GM18907 (cell line): ENCODE measurements around the gene PTTG1IP.
"Not testable (repeated sequence)": the region's sequence is repeated elsewhere in the genome, so short reads cannot be mapped to it uniquely, and the experiment has no call there.

Experiments used
- ATAC-seq: cut with Tn5 transposase; IDR thresholded peaks from one replicate; pipeline ENCODE4 v1.9.1; 2021; ENCODE audit warnings: mild to moderate bottlenecking, moderate library complexity; ENCODE audit not compliant: unreplicated experiment

The PTTG1IP gene, protein sequence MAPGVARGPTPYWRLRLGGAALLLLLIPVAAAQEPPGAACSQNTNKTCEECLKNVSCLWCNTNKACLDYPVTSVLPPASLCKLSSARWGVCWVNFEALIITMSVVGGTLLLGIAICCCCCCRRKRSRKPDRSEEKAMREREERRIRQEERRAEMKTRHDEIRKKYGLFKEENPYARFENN

DNA sequence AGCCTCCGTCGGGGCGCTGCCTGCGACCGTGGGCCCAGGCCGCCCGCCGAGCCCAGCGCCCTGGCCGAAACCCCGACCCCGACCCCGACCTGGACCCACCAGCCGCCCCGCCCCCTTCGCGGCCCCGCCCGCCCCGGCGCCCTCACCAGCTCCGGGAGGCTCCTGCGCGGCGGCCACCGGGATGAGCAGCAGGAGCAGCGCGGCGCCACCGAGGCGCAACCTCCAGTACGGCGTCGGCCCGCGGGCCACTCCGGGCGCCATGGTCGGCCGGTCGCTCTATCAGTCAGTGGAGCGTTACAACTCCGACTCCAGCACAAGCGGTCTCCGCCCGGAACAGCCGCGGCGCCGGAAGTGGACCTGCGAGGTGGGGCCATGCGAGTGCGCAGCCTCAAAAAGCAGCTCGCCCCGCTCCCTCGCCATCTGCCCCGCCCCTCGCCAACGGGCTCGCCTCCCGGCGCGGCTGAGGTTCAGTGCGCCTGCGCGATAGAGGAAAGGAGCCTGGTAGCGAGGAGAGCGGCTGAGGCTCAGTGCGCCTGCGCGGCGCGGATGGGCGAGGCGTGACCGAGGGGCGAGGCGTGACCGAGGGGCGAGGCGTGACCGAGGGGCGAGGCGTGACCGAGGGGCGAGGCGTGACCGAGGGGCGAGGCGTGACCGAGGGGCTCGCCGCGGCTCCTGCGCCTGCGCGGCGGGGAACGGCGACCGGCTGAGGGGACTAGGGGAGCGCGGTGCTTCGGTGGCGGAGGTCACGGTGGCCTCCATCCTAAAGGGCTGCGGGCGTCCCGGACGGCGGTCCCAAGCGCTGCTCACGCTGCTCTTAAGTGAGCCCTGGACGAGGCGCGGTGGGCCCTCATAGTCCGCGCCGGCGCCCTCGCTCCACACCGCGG, at the start of gene PTTG1IP:
Gene PTTG1IP (minus strand): TSS at position 335 of the 884 bp plus-strand sequence. CDS start 74 bp downstream, at position 261.
- peak; percentile 75 for ATAC-seq

DNA sequence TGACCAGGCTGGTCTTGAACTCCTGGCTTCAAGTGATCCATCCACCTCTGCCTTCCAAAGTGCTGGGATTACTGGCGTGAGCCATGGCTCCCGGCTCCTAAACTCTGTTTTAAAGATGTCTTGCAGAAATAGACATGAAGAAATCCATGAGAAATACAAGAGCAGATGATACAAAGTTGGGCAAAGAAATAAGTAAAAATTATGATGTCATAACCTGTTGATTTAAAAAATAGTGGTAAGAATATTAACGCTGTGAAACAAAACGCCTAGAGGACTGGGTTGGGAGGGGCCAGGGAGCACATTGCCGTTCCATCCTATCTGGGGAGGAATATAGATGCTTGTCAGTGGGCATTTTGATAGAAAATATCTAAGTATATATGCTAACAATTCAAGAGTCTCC, 48.4 kb upstream of the PTTG1IP start:
- ATAC-seq = no peak

DNA sequence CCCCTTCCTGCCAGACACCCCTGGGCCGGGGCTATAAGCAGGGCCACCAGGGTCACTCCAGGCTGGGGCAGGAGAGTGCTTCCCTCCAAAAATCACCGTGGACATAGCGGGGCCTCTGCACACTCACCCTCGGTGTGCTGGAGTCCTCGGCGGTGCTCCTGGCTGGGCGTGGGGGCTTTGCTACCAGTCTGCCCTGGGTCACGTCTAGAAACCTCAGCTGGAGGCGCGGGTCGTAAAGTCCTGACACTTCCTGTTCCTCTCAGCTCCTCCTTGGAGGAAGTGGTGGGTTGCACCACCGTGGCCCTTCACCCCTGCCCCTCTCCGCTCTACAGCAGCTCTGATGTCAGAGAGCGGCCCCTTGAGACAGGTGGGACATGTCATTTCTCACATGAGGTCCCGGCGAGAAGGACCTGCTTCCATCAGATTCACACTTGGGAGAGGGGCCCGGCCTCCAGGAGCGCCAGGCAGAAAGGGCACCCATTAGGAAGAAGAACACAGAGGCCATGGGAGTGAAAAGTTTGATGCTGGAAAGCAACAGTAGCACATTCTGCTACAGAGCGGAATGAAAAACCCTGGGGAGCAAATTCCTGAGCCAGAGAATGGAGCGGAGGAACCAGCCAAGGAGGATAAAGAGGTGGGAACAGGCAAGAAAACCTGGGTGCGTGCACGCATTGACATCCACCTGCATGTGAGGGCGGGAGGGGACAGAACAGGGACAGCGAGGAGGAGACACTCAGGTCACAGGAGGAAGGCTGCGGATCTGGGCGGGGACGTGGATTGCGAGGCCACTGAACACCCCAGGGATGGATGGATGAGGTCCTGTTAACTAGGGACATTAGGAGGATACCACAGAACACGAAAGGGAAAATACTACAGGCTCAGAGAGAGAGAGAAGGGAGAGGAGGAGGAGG, 47.5 kb upstream of the PTTG1IP start, which contains the start of gene ITGB2:
Gene ITGB2 (minus strand): TSS at position 206 of the 911 bp plus-strand sequence. CDS start 10,117 bp downstream, outside the sequence.
- peak; percentile 71 for ATAC-seq

DNA sequence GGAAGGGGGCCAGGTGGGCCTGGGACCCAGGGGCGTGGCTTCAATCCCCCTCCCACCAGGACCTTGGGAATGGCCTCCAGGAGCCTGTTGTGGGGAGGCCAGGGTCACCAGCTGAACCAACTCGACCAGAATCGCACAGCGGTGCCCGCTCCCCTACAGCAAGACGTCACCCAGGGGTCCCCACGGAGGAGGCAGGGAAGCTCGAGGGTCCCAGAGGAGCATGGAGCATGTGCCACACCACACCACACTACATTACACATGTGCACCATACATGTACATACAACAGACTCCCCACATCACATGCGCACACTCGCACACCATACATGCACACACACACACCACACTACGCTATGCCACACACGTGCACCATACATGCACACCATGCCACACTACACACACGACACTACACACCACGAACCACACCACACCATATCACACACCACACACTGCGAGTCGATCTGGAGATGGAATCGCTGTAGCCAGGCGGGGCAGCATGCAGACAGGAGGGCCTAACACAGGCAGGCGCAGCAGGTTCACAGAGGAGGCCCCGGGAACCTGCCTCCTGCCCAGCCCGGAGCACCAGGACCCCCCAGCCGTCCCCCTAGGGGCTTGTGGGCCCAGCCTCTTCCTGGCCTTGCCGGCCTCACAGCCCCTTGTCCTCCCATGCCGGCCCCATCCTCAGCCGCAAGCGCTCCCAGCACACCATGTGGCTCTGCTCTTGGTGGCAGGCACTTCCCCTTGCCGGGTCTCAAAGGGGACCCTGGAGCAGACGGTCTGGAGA, 46.6 kb upstream of the PTTG1IP start:
- ATAC-seq = no peak

DNA sequence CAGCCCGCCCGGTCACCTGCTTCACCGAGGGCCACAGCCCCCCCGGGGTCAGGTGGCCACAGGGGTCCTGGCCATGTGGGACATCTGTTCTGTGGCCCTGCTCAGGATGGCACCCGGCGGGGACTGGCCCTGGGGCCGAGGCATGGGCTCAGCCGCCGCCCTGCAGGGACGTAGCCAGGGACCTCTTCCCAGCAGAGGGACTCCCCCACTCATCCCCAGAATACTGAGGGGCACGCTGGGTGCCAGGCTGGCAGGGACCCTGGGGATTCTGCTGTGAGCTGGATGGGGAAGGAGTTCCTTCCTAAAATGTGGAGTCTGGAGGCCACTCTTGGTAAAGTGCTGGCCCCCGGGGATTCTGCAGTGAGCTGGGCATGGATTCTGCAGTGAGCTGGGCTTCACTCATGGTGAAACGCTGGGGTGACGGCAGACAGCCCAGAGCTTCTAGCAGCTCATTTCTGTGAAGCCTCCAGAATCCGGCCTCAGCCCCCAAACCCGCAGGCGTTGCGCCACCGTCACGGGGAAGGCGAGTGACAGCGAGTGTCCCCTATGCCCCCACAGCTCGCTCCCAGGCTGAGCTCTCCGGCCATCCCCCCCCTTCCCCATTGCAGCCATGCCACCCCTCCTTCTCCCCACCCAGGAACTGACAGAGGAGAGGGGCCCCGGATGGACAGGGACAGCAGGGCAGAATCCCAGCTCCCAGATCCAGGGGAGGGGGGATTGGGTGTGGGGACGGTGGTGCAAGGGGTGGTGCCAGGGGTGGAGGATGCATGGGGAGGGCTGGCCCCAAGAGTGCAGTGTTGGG, 45.8 kb upstream of the PTTG1IP start:
- ATAC-seq = no peak

DNA sequence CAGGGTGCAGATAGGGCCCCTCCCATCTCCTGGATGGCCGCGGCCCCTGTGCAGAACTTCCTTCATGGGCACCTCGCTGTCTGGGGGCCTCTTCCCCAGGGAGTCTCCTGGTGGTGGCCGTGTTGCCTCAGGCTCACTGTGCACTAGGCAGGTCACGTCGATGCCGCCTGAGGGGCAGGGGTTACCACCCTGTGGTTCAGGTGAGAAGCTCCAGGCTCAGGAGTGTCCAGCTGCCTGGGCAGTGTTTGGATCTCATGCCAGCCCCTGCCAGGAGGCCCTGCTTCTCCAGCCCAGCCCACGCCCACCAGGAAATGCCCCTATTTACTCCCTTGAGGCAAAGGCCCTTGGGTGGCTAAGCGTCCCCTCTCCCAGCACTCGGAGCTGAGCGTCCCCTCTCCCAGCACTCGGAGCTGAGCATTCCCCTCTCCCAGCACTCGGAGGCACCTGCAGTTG, 45.1 kb upstream of the PTTG1IP start:
- ATAC-seq = no peak

DNA sequence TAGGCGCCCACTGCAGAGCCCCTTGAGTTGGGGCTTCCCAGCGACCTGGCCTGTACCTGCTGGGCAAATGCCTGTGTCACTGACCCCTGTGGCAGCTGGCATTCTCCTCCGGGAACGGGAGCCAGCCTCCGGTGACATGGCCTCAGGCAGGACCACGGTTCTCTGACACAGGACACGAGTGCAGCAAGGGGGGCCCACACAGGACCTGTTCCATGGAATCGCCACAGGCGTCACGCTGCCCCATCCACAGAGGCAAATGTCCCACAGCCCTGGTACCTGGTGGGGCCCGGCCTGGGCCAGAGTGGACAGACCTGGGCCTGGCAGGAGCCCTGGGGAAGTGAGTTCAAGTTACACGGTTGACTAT, 44.6 kb upstream of the PTTG1IP start:
- no peak for ATAC-seq

DNA sequence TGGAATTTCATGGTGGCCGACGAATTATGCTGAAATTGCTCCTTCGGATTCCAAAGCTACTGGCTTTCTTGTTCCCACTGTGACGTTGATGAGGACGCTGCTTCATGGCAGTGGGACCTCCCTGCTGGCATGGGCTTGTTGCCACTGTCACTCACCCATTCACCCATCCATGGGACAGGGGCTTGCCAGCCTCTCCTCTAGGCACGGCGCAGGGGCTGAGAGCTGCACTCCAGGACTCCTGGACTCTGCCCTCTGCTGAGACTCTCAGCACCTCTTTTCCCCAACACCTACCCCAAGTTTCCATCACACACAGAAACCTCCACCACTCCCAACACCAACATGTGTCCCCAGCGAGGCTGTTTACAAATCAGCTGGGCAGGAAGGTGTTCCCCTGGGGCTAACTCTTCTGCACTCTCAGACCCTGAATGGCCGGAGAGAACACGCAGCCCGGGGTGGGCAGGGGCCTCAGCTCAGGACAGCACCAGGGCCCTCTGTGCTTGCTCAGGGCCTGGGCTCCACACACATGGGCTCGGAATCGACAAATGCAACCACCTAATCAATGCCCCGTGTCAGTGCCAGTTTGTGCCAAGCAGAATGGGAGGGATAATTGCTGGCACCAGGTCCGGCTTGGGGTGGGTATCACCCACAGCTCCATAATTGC, 44.1 kb upstream of the PTTG1IP start:
- no peak for ATAC-seq

DNA sequence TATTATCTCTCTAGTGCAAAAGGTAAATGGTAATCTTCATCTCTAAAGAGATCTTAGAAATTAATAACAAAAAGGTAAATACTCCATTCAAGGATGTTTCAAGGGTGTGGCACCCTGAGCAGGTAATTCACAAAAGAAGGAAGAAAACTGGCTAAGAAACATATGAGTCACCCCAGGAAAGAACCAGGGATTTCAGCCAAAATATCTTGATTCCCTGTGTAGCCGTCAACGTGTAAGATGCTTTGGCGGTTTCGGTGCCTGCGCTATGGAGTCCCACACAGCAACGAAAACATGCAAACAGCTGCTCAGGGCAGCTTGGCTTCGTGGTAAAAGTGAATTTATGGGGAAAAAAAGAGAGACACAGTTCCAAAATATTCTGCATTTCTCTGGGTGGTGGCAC, 43.5 kb upstream of the PTTG1IP start:
- ATAC-seq = no peak

DNA sequence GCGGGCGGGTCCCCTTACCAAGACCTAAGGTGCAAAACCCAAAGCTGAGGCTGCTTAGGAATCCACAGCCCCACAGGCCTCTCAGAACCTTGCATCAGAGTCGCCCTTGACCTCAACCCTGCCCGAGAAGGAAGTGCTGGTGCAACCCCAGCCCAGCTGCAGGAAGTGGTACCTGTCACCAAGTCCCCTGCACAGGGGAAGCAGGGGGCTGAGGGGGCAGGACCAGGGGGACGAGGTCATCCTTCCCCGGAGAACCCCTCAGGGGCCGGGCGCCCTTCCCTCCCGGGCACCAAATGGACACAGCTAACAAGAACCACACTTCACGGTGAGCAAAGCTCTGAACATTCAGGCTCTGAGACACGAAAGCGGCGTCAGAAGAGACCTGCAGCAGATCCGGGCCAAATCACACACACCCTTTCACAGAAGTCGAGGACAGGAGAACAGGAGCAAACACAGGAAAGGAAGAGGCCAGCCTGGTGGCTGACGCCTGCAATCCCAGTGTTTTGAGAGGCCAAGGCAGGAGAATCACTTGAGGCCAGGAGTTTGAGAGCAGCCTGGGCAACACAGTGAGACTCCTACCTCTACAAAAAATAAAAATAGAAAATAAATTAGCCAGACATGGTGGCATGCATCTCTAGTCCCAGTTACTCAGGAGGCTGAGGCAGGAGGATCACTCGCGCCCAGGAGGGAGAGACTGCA, 40.8 kb upstream of the PTTG1IP start:
- peak; percentile 64 for ATAC-seq

DNA sequence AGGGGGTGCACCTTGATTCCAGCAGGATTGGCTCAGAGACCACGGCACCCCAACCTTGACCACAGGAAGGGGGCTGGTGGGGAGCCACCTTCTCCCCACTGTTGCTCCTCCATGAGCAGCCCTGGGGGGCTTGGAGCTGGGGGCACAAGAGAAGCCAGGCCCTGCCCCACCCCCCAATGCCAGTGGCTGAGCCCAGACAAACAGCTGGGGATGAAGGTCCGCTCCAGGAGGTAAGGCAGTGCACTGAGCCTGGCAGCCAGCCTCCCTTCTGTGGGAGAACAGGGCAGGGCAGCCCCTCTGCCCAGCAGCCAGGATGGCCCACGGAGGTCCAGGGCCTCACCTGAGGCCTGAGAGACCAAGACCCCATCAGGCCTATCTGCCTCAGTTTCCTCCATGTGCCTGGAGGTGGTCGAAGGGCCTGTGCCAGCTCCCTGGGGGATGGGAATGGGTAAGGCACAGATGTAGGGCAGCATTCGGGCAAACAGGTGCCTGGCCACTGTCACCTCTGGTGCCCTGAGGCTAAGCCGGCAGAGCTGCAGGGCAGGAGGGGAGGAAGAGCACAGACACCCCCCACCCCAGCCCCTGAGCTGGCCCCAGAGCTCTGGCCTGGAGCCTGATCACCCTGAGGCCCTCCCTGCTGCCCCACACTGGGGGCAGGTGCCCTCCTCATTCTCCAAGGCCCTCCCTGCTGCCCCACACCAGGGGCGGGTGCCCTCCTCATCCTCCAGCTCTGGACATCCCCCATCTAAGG, 40.1 kb upstream of the PTTG1IP start:
- peak; percentile 4 for ATAC-seq

DNA sequence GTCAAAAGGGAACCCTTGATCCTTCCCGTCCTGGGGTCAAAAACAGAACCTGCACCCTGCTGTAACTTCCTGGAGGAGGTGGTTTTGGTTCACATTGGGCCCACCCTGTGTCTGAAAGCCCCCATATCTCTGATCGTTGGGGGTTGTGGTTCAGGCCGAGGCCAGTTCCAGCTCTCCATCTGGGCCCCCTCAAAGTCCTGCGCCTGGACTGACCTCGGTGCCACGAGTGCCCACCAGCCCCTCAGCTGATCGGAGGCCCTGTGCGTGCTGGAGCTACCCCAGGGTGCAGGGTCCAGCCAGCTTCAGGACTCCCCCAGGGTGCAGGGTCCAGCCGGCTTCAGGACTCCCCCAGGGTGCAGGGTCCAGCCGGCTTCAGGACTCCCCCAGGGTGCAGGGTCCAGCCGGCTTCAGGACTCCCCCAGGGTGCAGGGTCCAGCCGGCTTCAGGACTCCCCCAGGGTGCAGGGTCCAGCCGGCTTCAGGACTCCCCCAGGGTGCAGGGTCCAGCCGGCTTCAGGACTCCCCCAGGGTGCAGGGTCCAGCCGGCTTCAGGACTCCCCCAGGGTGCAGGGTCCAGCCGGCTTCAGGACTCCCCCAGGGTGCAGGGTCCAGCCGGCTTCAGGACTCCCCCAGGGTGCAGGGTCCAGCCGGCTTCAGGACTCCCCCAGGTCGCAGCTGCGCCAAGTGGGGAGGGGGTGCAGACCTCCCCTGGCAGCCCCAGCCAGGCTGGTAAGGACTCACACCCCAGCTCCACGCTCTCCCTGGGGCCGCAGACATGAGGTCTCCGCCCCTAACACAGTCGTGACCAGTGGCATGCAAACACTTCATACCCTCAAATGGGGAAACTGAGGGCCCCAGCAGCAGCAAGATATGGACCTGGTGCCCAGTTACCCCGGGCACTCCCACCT, 39.3 kb upstream of the PTTG1IP start:
- not testable (repeated sequence) for ATAC-seq

DNA sequence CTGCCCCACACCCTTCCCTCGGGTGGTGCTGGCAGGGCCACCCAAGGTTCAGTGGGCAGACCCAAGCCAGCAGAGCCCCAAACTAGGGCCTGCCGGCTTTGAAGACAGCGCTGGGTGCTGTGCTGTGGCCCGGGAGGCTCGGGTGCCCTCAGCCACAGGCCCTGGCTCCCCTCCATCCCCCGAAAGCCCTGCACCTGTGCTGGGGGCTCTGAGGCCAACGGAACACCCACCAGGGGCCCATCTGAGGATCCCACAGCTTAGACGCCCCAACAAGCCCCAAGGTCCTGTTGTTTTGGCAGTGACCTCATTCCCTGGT, 38.6 kb upstream of the PTTG1IP start:
- ATAC-seq = no peak

DNA sequence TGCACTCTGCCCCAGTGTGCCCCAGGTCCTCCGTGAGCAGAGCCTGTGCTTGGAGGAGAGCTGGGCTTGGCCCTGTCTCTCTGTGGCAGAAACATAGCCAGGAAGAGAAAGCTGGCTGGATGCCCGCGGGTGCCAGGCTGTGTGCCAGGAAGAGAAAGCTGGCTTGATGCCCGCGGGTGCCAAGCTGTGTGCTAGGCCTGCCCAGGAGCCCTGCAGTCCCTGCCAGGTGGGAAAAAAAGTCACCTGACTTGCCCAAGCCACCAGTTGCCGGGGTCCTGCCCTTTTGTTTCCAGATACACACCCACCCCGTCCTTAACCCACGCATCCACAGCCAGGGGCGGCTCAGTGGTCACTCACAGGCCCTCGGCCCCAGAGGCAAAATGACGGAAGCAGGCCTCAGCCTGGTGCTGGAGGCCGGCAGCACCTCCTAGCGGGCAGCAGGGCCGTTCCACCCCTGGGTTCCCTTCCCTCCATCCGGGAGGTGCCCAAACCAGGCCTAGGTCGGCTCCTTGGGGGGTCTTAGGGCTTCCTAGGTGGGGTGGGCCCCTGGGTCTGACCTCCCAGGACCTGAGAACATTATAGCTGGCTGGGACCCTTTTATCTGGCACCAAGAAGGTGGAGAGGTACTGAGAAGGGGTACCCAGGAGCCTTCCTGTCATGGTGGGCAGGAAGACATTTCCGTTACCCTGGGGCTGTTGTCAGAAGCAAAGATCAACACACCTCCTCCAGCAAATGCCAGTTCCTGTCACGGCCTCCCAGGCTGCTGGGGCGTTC, 38.1 kb upstream of the PTTG1IP start:
- no peak for ATAC-seq

DNA sequence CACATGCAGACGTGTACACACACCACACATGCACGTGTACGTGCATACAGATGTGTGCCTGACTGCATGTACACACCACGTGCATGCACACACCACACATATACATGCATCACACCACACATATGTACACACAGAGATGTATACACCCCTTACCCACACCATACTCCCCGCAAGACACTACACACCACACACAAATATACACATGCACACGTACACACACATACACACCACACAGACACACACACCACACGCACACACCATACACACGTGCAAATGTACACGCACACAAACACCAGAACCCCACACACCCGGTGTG, 37.5 kb upstream of the PTTG1IP start:
- no peak for ATAC-seq
